IMR-90 (cell line): ENCODE results near the gene CACNG6. TPM values are rescaled to one million over a fixed set of nuclear protein-coding genes. Genes with fewer than 3 reads are reported as not detected.

ENCODE experiments used
- ATAC-seq: fragments of 200-7000 bp; cut with Tn5 transposase; 2 replicates; pipeline ENCODE4 v1.9.1; 2020; ENCODE audit warnings: low read depth, mild to moderate bottlenecking, moderate library complexity
- BruUV-seq: library from RNA; stranded (reverse); fragments of 400-500 nt; replicated peaks from 2 replicates; lab custom pipeline; 2021; lab: Mats Ljungman, UMichigan
- CTCF ChIA-PET: fragments of 300-600 bp; formaldehyde crosslinking; extraction: SDS; loops from one replicate; lab custom pipeline; 2021; ENCODE audit warnings: antibody characterized with exemption; lab: Yijun Ruan, JAX
- POLR2A ChIA-PET: fragments of 300-600 bp; sonication (Branson Sonifier 250); formaldehyde crosslinking; loops from one replicate; lab custom pipeline; 2022; ENCODE audit warnings: antibody characterized with exemption; ENCODE audit not compliant: unreplicated experiment; lab: Charles Lee
- DNase-seq: peaks from one replicate; pipeline ENCODE4 v3.0.0; 2013
- H2AFZ ChIP-seq: replicated peaks from 2 replicates; pipeline ENCODE3; 2013; ENCODE audit warnings: low read length, mild to moderate bottlenecking; ENCODE audit not compliant: poor library complexity
- H2AK5ac ChIP-seq: 2 replicates; pipeline ENCODE4 v1.6.1; 2013; ENCODE audit warnings: low read depth, low read length, inconsistent platforms
- H2AK9ac ChIP-seq: replicated peaks from 2 replicates; pipeline ENCODE3; 2013; ENCODE audit warnings: mild to moderate bottlenecking, low read depth, low read length, moderate library complexity; ENCODE audit not compliant: poor library complexity
- H2BK120ac ChIP-seq: 2 replicates; pipeline ENCODE4 v1.6.1; 2013; ENCODE audit warnings: low read depth, low read length, inconsistent platforms
- H2BK15ac ChIP-seq: 3 replicates; pipeline ENCODE4 v1.6.1; 2013; ENCODE audit warnings: low read depth, low read length, inconsistent platforms
- H2BK20ac ChIP-seq: 2 replicates; pipeline ENCODE4 v1.6.1; 2013; ENCODE audit warnings: low read depth, mild to moderate bottlenecking, inconsistent platforms, low read length, moderate library complexity
- H2BK5ac ChIP-seq: 2 replicates; pipeline ENCODE4 v1.6.1; 2013; ENCODE audit warnings: mild to moderate bottlenecking, low read depth, low read length, inconsistent platforms; ENCODE audit not compliant: poor library complexity, severe bottlenecking
- H3K14ac ChIP-seq: replicated peaks from 2 replicates; pipeline ENCODE4 v1.6.1; 2013; ENCODE audit warnings: low read depth, low read length, inconsistent platforms
- H3K18ac ChIP-seq: 2 replicates; pipeline ENCODE4 v1.6.1; 2013; ENCODE audit warnings: low read depth, low read length, control low read depth
- H3K23ac ChIP-seq: 2 replicates; pipeline ENCODE4 v1.6.1; 2013; ENCODE audit warnings: low read depth, low read length, inconsistent platforms
- H3K27ac ChIP-seq: 2 replicates; pipeline ENCODE4 v1.5.1; 2013; ENCODE audit warnings: mild to moderate bottlenecking, control low read depth, low read length; ENCODE audit not compliant: insufficient read depth
- H3K27me3 ChIP-seq: 2 replicates; pipeline ENCODE4 v1.6.1; 2013; ENCODE audit warnings: low read length; ENCODE audit not compliant: control insufficient read depth, insufficient read depth
- H3K36me3 ChIP-seq: 2 replicates; pipeline ENCODE4 v1.6.1; 2013; ENCODE audit warnings: low read length, mixed read lengths; ENCODE audit not compliant: control insufficient read depth, insufficient read depth
- H3K4ac ChIP-seq: 2 replicates; pipeline ENCODE4 v1.6.1; 2013; ENCODE audit warnings: low read depth, low read length, inconsistent platforms
- H3K4me1 ChIP-seq: 2 replicates; pipeline ENCODE4 v1.6.1; 2013; ENCODE audit warnings: low read length, mixed read lengths; ENCODE audit not compliant: control insufficient read depth, insufficient read depth
- H3K4me2 ChIP-seq: 2 replicates; pipeline ENCODE4 v1.6.1; 2013; ENCODE audit warnings: low read depth, mild to moderate bottlenecking, control low read depth, low read length, moderate library complexity
- H3K4me3 ChIP-seq: 2 replicates; pipeline ENCODE4 v1.5.1; 2013; ENCODE audit warnings: low read depth, mild to moderate bottlenecking, control low read depth, low read length, moderate library complexity; ENCODE audit not compliant: insufficient read depth
- H3K56ac ChIP-seq: 2 replicates; pipeline ENCODE4 v1.6.1; 2013; ENCODE audit warnings: low read length, inconsistent platforms; ENCODE audit not compliant: insufficient read depth; ENCODE audit errors: extremely low read depth
- H3K79me1 ChIP-seq, 2 experiments: 2 replicates each; pipeline ENCODE4 v1.6.1; 2013; ENCODE audit warnings: low read length in 2 of 2, inconsistent platforms in 1 of 2, low read depth in 1 of 2
- H3K9ac ChIP-seq: 2 replicates; pipeline ENCODE4 v1.6.1; 2013; ENCODE audit warnings: low read depth, low read length, control low read depth
- H3K9me1 ChIP-seq: 2 replicates; pipeline ENCODE4 v1.6.1; 2013; ENCODE audit warnings: low read length, inconsistent platforms; ENCODE audit not compliant: insufficient read depth
- H3K9me3 ChIP-seq: 2 replicates; pipeline ENCODE4 v1.6.1; 2013; ENCODE audit warnings: low read length; ENCODE audit not compliant: control insufficient read depth, insufficient read depth
- H4K20me1 ChIP-seq: 2 replicates; pipeline ENCODE4 v1.6.1; 2013; ENCODE audit warnings: low read length, inconsistent platforms; ENCODE audit not compliant: insufficient read depth
- H4K5ac ChIP-seq: 2 replicates; pipeline ENCODE4 v1.6.1; 2013; ENCODE audit warnings: mild to moderate bottlenecking, low read depth, low read length, control low read depth
- H4K8ac ChIP-seq, 2 experiments: 2 replicates each; pipeline ENCODE4 v1.6.1; 2013; ENCODE audit warnings: low read depth in 2 of 2, low read length in 2 of 2, control low read depth in 1 of 2, inconsistent platforms in 1 of 2
- H4K91ac ChIP-seq: 2 replicates; pipeline ENCODE4 v1.6.1; 2013; ENCODE audit warnings: low read depth, low read length, inconsistent platforms; ENCODE audit not compliant: insufficient read depth
- BHLHE40 ChIP-seq: fragments of 150-350 bp; IDR thresholded peaks from 2 replicates; pipeline ENCODE4 v1.6.1; 2016; ENCODE audit warnings: mild to moderate bottlenecking, low read depth, low read length
- CEBPB ChIP-seq: IDR thresholded peaks from 2 replicates; pipeline ENCODE4 v1.6.1; 2012; ENCODE audit warnings: low read depth, low read length, improper control_type of control experiment
- CHD1 ChIP-seq: IDR thresholded peaks from 2 replicates; pipeline ENCODE4 v1.6.1; 2012; ENCODE audit warnings: low read depth, low read length, improper control_type of control experiment
- CTCF ChIP-seq: conservative IDR thresholded peaks from 2 replicates; pipeline ENCODE4 v1.5.1; 2012; ENCODE audit warnings: mild to moderate bottlenecking, low read depth, low read length, improper control_type of control experiment
- ELK1 ChIP-seq: fragments of 150-350 bp; IDR thresholded peaks from 2 replicates; pipeline ENCODE4 v1.6.1; 2016; ENCODE audit warnings: low read depth, mild to moderate bottlenecking, low read length, moderate library complexity, borderline replicate concordance
- FOS ChIP-seq: fragments of 150-350 bp; IDR thresholded peaks from 2 replicates; pipeline ENCODE4 v1.6.1; 2016; ENCODE audit warnings: low read depth, low read length
- MAFK ChIP-seq: IDR thresholded peaks from 2 replicates; pipeline ENCODE4 v1.6.1; 2012; ENCODE audit warnings: low read depth, low read length, improper control_type of control experiment
- MAZ ChIP-seq: IDR thresholded peaks from 2 replicates; pipeline ENCODE4 v1.6.1; 2012; ENCODE audit warnings: low read depth, mild to moderate bottlenecking, low read length, improper control_type of control experiment, moderate library complexity, borderline replicate concordance
- MXI1 ChIP-seq: IDR thresholded peaks from 2 replicates; pipeline ENCODE4 v1.6.1; 2012; ENCODE audit warnings: low read depth, mild to moderate bottlenecking, low read length, moderate library complexity, borderline replicate concordance
- NFE2L2 ChIP-seq: fragments of 150-350 bp; IDR thresholded peaks from 2 replicates; pipeline ENCODE4 v1.6.1; 2016; ENCODE audit warnings: low read depth, mild to moderate bottlenecking, low read length
- POLR2A ChIP-seq: IDR thresholded peaks from 2 replicates; pipeline ENCODE4 v1.6.1; 2012; ENCODE audit warnings: mild to moderate bottlenecking, low read depth, low read length
- RAD21 ChIP-seq: IDR thresholded peaks from 2 replicates; pipeline ENCODE4 v1.6.1; 2012; ENCODE audit warnings: low read length, improper control_type of control experiment
- RCOR1 ChIP-seq: IDR thresholded peaks from 2 replicates; pipeline ENCODE4 v1.6.1; 2012; ENCODE audit warnings: mild to moderate bottlenecking, low read length, improper control_type of control experiment; ENCODE audit not compliant: insufficient replicate concordance
- RFX5 ChIP-seq: IDR thresholded peaks from 2 replicates; pipeline ENCODE4 v1.8.0; 2012; ENCODE audit warnings: low read depth, mild to moderate bottlenecking, low read length, moderate library complexity
- SMC3 ChIP-seq: fragments of 150-350 bp; IDR thresholded peaks from 2 replicates; pipeline ENCODE4 v1.6.1; 2016; ENCODE audit warnings: low read depth, mild to moderate bottlenecking, antibody characterized with exemption, low read length, moderate library complexity
- USF2 ChIP-seq: fragments of 150-350 bp; IDR thresholded peaks from 2 replicates; pipeline ENCODE4 v1.6.1; 2017; ENCODE audit warnings: mild to moderate bottlenecking, antibody characterized with exemption, low read length, low read depth
- WGBS, 2 experiments: methylation state at CpG; one replicate each; pipeline versions ENCODE4 v1.1.5 to v1.1.7; 2013; ENCODE audit warnings: missing lambda C conversion rate in 2 of 2; ENCODE audit not compliant: insufficient read length in 1 of 2; ENCODE audit errors: extremely low coverage in 2 of 2; 5-methylcytosine and 5-hydroxymethylcytosine counted together
- dilution Hi-C: fragments of 300-500 bp; cut with HindIII; formaldehyde crosslinking; loops from one replicate; pipeline ENCODE4 v1.14.3; 2018; ENCODE audit warnings: low sequenced_read_pairs; ENCODE audit not compliant: unreplicated experiment
- in situ Hi-C: fragments of 300-500 bp; cut with MboI; formaldehyde crosslinking; loops from 3 replicates; pipeline ENCODE4 v1.14.3; 2019; ENCODE audit warnings: low sequenced_read_pairs, inconsistent platforms, mixed read lengths
- intact Hi-C: fragments of 100-400 bp; cut with micrococcal nuclease; formaldehyde crosslinking; loops from 2 replicates; pipeline ENCODE4 v1.10.0; 2022
- polyA plus RNA-seq, 3 experiments: library from polyadenylated mRNA; depleted of rRNA; stranded (reverse); fragments of >200 nt; gene quantifications; 2 replicates each; pipeline ENCODE4 v1.2.3, GENCODE V29; 2012; ENCODE audit warnings: low replicate concordance in 1 of 3
- total RNA-seq: library from RNA; depleted of rRNA; stranded (reverse); fragments of >200 nt; gene quantifications from 2 replicates; pipeline ENCODE4 v1.2.3, GENCODE V29; 2012

The CACNG6 gene
- total and polyA plus RNA-seq, 2 of the 4 experiments (the other 2 are of a cell fraction), result not detected

DNA sequence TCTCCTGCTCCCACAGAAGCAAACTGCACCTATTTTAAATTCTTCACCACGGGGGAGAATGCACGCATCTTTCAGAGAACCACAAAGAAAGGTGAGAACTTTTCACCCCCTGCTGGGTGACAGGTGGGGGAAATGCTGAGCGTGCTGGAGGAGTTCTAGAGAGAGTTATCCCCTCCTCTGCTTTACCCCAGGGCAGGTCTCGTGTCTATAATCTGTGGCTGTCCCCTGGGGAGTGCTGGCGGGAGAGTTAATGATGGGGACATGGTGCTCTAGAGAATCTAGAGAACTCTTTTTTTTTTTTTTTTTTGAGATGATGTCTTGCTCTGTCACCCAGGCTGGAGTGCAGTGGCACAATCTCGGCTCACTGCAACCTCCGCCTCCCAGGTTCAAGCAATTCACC lies 6.8 kb downstream of the CACNG6 start:
- H4K20me1 ChIP-seq, result no peaks in the 10 kb centered on the region
- H3K18ac ChIP-seq, result no peak overlapping the region
- H3K9me1 ChIP-seq, result no peaks in the 10 kb centered on the region
- no CpG with 5 or more reads among the region's 7 CpGs for WGBS, 2 experiments
- H3K79me1 ChIP-seq, result no peaks in the 10 kb centered on the region
- H3K4me1 ChIP-seq, result no peaks in the 10 kb centered on the region
- ChIA-PET POLR2A (no interaction called here), CTCF (no interaction called here)
- no peak overlapping the region for H2BK120ac ChIP-seq
- DNase-seq (no peak), ATAC-seq (no peak)
- no peak overlapping the region for H3K4me3 ChIP-seq
- H3K27ac ChIP-seq, result no peak overlapping the region
- no peak overlapping the region for H2AK5ac ChIP-seq
- H2BK5ac ChIP-seq, result no peak overlapping the region
- TF ChIP-seq MAZ (no peak), SMC3 (no peak), CHD1 (no peak), RFX5 (no peak), ELK1 (no peak), RCOR1 (no peak), FOS (no peak), POLR2A (no peak), CTCF (no peak), RAD21 (no peak), USF2 (no peak), MAFK (no peak), BHLHE40 (no peak), NFE2L2 (no peak), MXI1 (no peak), CEBPB (no peak)
- no peak overlapping the region for H2BK20ac ChIP-seq
- no peak overlapping the region for H3K14ac ChIP-seq
- no peak overlapping the region for H4K8ac ChIP-seq
- H2BK15ac ChIP-seq, result no peak overlapping the region
- no peaks in the 10 kb centered on the region; the same call in 1 of the 2 replicates for H3K9me3 ChIP-seq
- H4K91ac ChIP-seq, result no peak overlapping the region
- no peak overlapping the region for H3K9ac ChIP-seq
- H2AK9ac ChIP-seq, result no peak overlapping the region
- intact Hi-C loops, result no loop called here
- dilution Hi-C loops, result no loop called here
- no peak overlapping the region for H3K56ac ChIP-seq
- no peak overlapping the region for H3K23ac ChIP-seq
- peaks cover 21% of the 10 kb centered on the region for H3K27me3 ChIP-seq
- no peak overlapping the region for H2AFZ ChIP-seq
- H4K5ac ChIP-seq, result no peak overlapping the region
- BruUV-seq, result no TSS peak
- H3K4ac ChIP-seq, result no peak overlapping the region
- in situ Hi-C loops, result no loop called here
- H3K4me2 ChIP-seq, result no peak overlapping the region
- no peaks in the 10 kb centered on the region for H3K36me3 ChIP-seq
